Activated naive CD8-positive, alpha-beta T cell treated with anti-CD3 and anti-CD28 coated beads, Interleukin-2, amount 10 ng/mL, durations not matched to agents 7 days and 5 days (primary cell): Measurements from ENCODE around the gene NCF2. TPM values are rescaled to one million over a fixed set of nuclear protein-coding genes. Genes with fewer than 3 reads are reported as not detected.

Source experiments
- ATAC-seq: fragments of 150-1000 bp; cut with Tn5 transposase; one replicate; pipeline ENCODE4 v1.10.0; 2021; ENCODE audit warnings: low read depth, moderate library complexity
- POLR2A ChIA-PET: fragments of 350-600 bp; sonication (Branson Sonifier 250); formaldehyde crosslinking; loops from one replicate; lab custom pipeline; 2021; ENCODE audit warnings: antibody characterized with exemption; lab: Charles Lee
- DNase-seq: peaks from one replicate; pipeline ENCODE4 v3.0.0; 2021
- H3K27ac Mint-ChIP-seq: one replicate; pipeline ENCODE4 v1.8.0; 2022; ENCODE audit warnings: mild to moderate bottlenecking, mixed read lengths
- H3K27me3 Mint-ChIP-seq: one replicate; pipeline ENCODE4 v1.8.0; 2022; ENCODE audit warnings: mild to moderate bottlenecking, moderate library complexity, mixed read lengths
- H3K36me3 Mint-ChIP-seq: one replicate; pipeline ENCODE4 v1.8.0; 2021; ENCODE audit warnings: mild to moderate bottlenecking, mixed read lengths
- H3K4me1 Mint-ChIP-seq: one replicate; pipeline ENCODE4 v1.8.0; 2021; ENCODE audit warnings: mixed read lengths
- H3K4me3 Mint-ChIP-seq: one replicate; pipeline ENCODE4 v1.8.0; 2022; ENCODE audit warnings: mild to moderate bottlenecking, moderate library complexity, mixed read lengths
- H3K9me3 Mint-ChIP-seq: one replicate; pipeline ENCODE4 v1.8.0; 2021; ENCODE audit warnings: mixed read lengths
- total RNA-seq, 2 experiments: library from RNA; stranded (reverse); gene quantifications; one replicate each; pipeline ENCODE4 v1.2.3, GENCODE V29; 2021

NCF2 gene
- total RNA-seq, 2 experiments from 2014 or later, result 7.5 to 8.0 TPM

DNA sequence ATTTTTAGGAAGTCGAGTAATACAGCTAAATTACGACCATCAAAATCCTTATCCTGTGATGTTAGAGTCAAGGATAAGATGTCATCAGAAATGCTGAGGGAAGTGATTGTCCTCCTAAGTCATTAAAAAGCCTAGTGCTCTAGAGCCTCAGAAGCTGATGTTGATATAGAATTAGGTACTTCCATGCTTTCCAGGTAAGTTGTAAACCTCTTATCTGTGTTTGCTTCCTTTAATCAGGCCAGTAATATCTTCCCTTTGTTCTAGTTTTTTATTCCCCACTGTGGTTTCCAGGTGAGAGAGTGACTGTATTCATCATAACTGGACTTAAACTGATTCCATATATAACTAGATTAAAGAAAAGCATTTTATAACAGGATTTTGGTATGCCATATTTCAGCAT lies 73.5 kb downstream of the NCF2 start:
- POLR2A ChIA-PET, result no interaction called here
- ATAC-seq, result no peak
- H3K27ac Mint-ChIP-seq, result no peak overlapping the region
- no peaks in the 10 kb centered on the region for H3K9me3 Mint-ChIP-seq
- H3K4me1 Mint-ChIP-seq, result peaks cover 5% of the 10 kb centered on the region
- H3K4me3 Mint-ChIP-seq, result no peak overlapping the region
- no peaks in the 10 kb centered on the region for H3K27me3 Mint-ChIP-seq
- no peak for DNase-seq
- peaks cover 18% of the 10 kb centered on the region for H3K36me3 Mint-ChIP-seq

DNA sequence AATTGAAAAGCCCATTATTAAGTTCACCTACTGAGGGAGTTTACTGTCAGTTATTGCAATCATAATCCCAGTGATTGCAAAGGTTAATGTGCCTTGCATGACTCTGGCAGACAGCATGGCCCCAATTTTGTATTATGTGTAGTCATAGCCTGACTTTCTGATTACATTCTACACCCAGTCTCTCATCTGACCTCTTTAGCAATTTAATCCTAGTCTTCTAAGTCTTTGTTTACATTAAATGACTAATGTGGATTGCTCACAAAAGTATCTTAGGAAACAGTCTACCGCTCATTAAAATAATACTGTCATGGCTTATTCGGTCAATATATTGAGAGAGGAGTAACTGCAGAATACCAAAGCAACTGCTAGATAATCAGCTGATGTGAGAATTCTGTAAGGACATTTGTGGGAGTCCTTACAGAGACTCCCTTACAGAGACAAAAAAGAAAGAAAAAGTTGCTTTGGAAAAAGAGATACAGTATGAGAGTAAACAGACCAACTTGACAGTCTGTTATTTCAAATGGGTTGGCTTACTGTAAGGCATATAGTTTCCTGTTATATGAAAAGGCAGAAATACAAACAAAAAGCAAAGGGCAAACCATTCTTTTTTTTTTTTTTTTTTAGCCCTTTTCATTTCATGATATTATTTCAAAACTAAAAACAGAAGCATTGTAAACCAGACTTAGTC lies 75.1 kb downstream of the NCF2 start:
- H3K9me3 Mint-ChIP-seq, result no peaks in the 10 kb centered on the region
- no peak overlapping the region for H3K4me3 Mint-ChIP-seq
- peaks cover 11% of the 10 kb centered on the region for H3K4me1 Mint-ChIP-seq
- peaks cover 9% of the 10 kb centered on the region for H3K36me3 Mint-ChIP-seq
- ATAC-seq (no peak), DNase-seq (no peak)
- POLR2A ChIA-PET, result no interaction called here
- no peaks in the 10 kb centered on the region for H3K27me3 Mint-ChIP-seq
- H3K27ac Mint-ChIP-seq, result no peak overlapping the region

- Mint-ChIP-seq H3K4me1 (peaks cover 11% of the 10 kb centered on the region), H3K36me3 (peaks cover 7% of the 10 kb centered on the region), H3K4me3 (no peak overlapping the region), H3K9me3 (no peaks in the 10 kb centered on the region), H3K27ac (no peak overlapping the region), H3K27me3 (no peaks in the 10 kb centered on the region)
- no peak for ATAC-seq
- POLR2A ChIA-PET, result no interaction called here
- DNase-seq, result no peak
Measured at GRCh38 chr1:183514235-183514634, 76.0 kb downstream of the NCF2 start.

GRCh38 chr1:183512450-183512849 lies 77.8 kb downstream of the NCF2 start:
- peaks cover 13% of the 10 kb centered on the region for H3K4me1 Mint-ChIP-seq
- H3K36me3 Mint-ChIP-seq, result peaks cover 5% of the 10 kb centered on the region
- no peak overlapping the region for H3K27ac Mint-ChIP-seq
- no peak for ATAC-seq
- POLR2A ChIA-PET, result no interaction called here
- H3K27me3 Mint-ChIP-seq, result no peaks in the 10 kb centered on the region
- H3K9me3 Mint-ChIP-seq, result no peaks in the 10 kb centered on the region
- H3K4me3 Mint-ChIP-seq, result no peak overlapping the region
- no peak for DNase-seq

GRCh38 chr1:183508694-183509093 lies 81.6 kb downstream of the NCF2 start:
- H3K36me3 Mint-ChIP-seq, result peaks cover 1% of the 10 kb centered on the region
- ATAC-seq, result no peak
- H3K9me3 Mint-ChIP-seq, result no peaks in the 10 kb centered on the region
- no peak overlapping the region for H3K4me3 Mint-ChIP-seq
- no peaks in the 10 kb centered on the region for H3K27me3 Mint-ChIP-seq
- no peak overlapping the region for H3K27ac Mint-ChIP-seq
- H3K4me1 Mint-ChIP-seq, result peaks cover 12% of the 10 kb centered on the region
- POLR2A ChIA-PET, result interaction anchor here (1.5 kb wide), 1 partner anchor 37 kb away, joined by 3 read pairs; the partner anchor contains the start of gene SMG7
- no peak for DNase-seq

GRCh38 chr1:183506561-183506960 lies 83.7 kb downstream of the NCF2 start:
- Mint-ChIP-seq H3K27ac (no peak overlapping the region), H3K27me3 (no peaks in the 10 kb centered on the region), H3K4me1 (peaks cover 15% of the 10 kb centered on the region), H3K36me3 (no peaks in the 10 kb centered on the region), H3K9me3 (no peaks in the 10 kb centered on the region), H3K4me3 (no peak overlapping the region)
- POLR2A ChIA-PET, result no interaction called here
- DNase-seq (no peak), ATAC-seq (no peak)

Other genes with a start within 250 kb of the NCF2 start
- not detected for gene NMNAT2, start 172.1 kb downstream of the NCF2 start, total RNA-seq
- gene SMG7, start 118.0 kb downstream of the NCF2 start, total RNA-seq, result 10 to 100 TPM; 73.6 to 76.0 TPM
- 100 to 1,000 TPM; 186 to 207 TPM for gene ARPC5, start 45.3 kb upstream of the NCF2 start, total RNA-seq
- not detected for gene APOBEC4, start 62.9 kb upstream of the NCF2 start, total RNA-seq
- 1 to 10 TPM; 2.7 to 3.4 TPM for gene RGL1, start 214.7 kb upstream of the NCF2 start, total RNA-seq